Fibroblast of skin of abdomen (primary cell): ENCODE measurements around the gene MAPK8IP1.

Source experiments
- DNase-seq: peaks from one replicate; pipeline ENCODE4 v3.0.0-alpha.2; 2013

MAPK8IP1 gene

GRCh38 chr11:45949992-45950407, 64.5 kb downstream of the MAPK8IP1 start:
- no peak for DNase-seq
